ENCODE data around the gene TOP1. TPM values are rescaled to one million over a fixed set of nuclear protein-coding genes. Genes with fewer than 3 reads are reported as not detected.

The TOP1 gene
- total RNA-seq, 1 experiment from 2014 or later: 144 TPM

DNA sequence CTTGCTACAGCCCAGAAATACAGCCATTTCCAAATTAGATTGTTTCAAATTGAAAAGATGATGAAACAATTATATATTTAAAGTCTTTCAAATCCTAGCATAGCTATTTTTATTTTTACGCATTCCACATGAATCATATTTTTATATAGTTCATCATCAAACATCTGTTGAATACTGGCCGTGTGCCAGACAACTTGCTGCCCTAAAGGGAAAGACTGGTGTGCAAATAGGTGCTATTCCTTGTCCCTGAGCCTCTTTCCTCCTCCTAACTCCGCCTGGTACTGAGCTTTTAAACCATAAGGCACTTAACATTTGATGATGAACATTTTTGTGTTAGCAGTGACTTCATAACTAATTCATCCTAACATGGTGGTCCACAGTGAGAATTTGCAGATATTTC lies 90.0 kb downstream of the TOP1 start:
- no peak for TF ChIP-seq CTCF (IDR thresholded peaks at IDR 0.05; ENCODE audit: insufficient read depth in 1 of 2, low read depth in 1 of 2, low read length in 1 of 2, severe bottlenecking in 1 of 2, unreplicated experiment in 1 of 2)
- H3K36me3 ChIP-seq (ENCODE audit: control insufficient read depth, insufficient read depth, low read length): peaks cover 25% of the 10 kb centered on the region
- Mint-ChIP-seq H3K9me3 (ENCODE audit: unreplicated experiment) (no peaks in the 10 kb centered on the region), H3K36me3 (ENCODE audit: insufficient read depth, unreplicated experiment) (peaks cover 95% of the 10 kb centered on the region), H3K27ac (ENCODE audit: unreplicated experiment) (no peak overlapping the region), H3K4me3 (ENCODE audit: unreplicated experiment) (no peak overlapping the region), H3K27me3 (ENCODE audit: insufficient read depth, unreplicated experiment) (no peaks in the 10 kb centered on the region), H3K4me1 (ENCODE audit: low read depth, unreplicated experiment) (no peaks in the 10 kb centered on the region)
- no peak for DNase-seq
- intact Hi-C loops (cut with micrococcal nuclease; ENCODE audit: unreplicated experiment): no loop called here
- CTCF ChIA-PET: interaction anchor here (3.8 kb wide), 1 partner anchor 17 kb away, joined by 13 read pairs; no protein-coding TSS in a partner anchor
- H3K4me3 ChIP-seq (ENCODE audit: low read depth, low read length): no peak overlapping the region
- H3K4me1 ChIP-seq: no peaks in the 10 kb centered on the region
- BruUV-seq (replicated peaks): no TSS peak
- no peaks in the 10 kb centered on the region for H3K27me3 ChIP-seq (replicated peaks; ENCODE audit: control insufficient read depth, insufficient read depth, low read length)
- POLR2A ChIA-PET: no interaction called here
- no peaks in the 10 kb centered on the region for H3K9me3 ChIP-seq

DNA sequence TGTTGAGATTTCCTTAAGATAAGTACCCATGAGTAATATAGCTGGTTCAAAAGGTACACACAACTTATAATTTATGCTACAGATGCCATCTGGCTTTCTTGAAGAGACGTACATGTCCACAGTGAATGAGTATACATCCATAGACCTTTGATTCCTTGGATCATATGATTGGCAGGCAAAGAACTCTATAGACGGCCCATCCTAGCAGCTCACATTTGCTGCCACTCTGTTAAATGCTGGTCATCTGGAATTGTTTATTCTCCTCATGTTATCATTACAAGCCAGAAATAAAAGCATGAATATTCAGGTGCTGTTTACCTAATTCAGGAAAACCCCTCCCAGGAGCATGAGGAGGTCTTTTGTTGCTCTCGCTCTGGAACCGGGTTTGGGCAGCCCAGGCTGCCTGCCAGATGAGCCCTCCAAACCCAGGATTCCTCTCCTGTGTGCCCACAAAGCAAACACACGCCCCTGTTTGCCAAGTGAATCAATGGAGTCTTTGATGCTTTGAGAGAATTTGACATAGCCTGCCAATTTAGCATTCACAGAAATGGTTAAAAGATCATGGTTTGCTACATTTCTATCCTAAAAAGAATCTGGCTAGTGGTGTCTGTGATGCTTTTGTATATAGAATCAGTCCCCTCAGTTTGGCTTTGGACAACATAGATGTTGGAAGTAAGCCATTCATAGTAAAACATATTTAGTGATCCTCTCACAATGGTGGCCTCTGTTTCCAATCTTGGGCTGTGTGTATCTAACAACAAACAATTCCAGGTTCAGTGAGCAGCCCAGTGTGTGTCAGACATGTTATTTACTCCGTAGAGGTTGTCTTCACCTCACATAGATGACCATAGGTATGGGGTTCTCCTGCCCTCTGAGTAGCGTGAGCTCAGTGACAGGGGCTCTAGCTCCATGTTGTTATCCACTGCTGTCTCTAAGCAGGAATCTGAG lies 91.3 kb downstream of the TOP1 start:
- H3K27ac Mint-ChIP-seq (ENCODE audit: unreplicated experiment): no peak overlapping the region
- BruUV-seq (replicated peaks): no TSS peak

More for the DNA sequence above, 91.3 kb downstream of the TOP1 start:
- no peak for DNase-seq
- intact Hi-C loops (cut with micrococcal nuclease; ENCODE audit: unreplicated experiment): no loop called here
- H3K27me3 Mint-ChIP-seq (ENCODE audit: insufficient read depth, unreplicated experiment): no peaks in the 10 kb centered on the region
- Histone ChIP-seq H3K4me1 (peaks cover 7% of the 10 kb centered on the region; the same call in 1 of the 2 replicates), H3K4me3 (ENCODE audit: low read depth, low read length) (no peak overlapping the region), H3K36me3 (ENCODE audit: control insufficient read depth, insufficient read depth, low read length) (peaks cover 18% of the 10 kb centered on the region), H3K27me3 (replicated peaks; ENCODE audit: control insufficient read depth, insufficient read depth, low read length) (no peaks in the 10 kb centered on the region), H3K9me3 (no peaks in the 10 kb centered on the region)
- no peaks in the 10 kb centered on the region for H3K9me3 Mint-ChIP-seq (ENCODE audit: unreplicated experiment)
- ChIA-PET POLR2A (no interaction called here), CTCF (interaction anchor here (0.8 to 3.8 kb wide), 2 partner anchors 16 to 41 kb away, joined by 3 to 13 read pairs; no protein-coding TSS in a partner anchor)
- TF ChIP-seq CTCF (IDR thresholded peaks at IDR 0.05; ENCODE audit: insufficient read depth in 1 of 2, low read depth in 1 of 2, low read length in 1 of 2, severe bottlenecking in 1 of 2, unreplicated experiment in 1 of 2): no peak
- no peaks in the 10 kb centered on the region for H3K4me1 Mint-ChIP-seq (ENCODE audit: low read depth, unreplicated experiment)
- no peak overlapping the region for H3K4me3 Mint-ChIP-seq (ENCODE audit: unreplicated experiment)
- peaks cover 91% of the 10 kb centered on the region for H3K36me3 Mint-ChIP-seq (ENCODE audit: insufficient read depth, unreplicated experiment)
